Anterior cingulate cortex (tissue), 58 donors: Measurements from ENCODE around the gene DHDH.
A peak's percentile ranks its signal among the peaks of the same experiment; 100 is the strongest.
"Not testable (repeated sequence)": the region's sequence is repeated elsewhere in the genome, so short reads cannot be mapped to it uniquely, and the experiment has no call there.

ENCODE experiments used
- DNase-seq, 58 donors: peaks; one replicate each; lab custom pipeline; 2025; lab: John Stamatoyannopoulos, UW

DHDH gene

DNA sequence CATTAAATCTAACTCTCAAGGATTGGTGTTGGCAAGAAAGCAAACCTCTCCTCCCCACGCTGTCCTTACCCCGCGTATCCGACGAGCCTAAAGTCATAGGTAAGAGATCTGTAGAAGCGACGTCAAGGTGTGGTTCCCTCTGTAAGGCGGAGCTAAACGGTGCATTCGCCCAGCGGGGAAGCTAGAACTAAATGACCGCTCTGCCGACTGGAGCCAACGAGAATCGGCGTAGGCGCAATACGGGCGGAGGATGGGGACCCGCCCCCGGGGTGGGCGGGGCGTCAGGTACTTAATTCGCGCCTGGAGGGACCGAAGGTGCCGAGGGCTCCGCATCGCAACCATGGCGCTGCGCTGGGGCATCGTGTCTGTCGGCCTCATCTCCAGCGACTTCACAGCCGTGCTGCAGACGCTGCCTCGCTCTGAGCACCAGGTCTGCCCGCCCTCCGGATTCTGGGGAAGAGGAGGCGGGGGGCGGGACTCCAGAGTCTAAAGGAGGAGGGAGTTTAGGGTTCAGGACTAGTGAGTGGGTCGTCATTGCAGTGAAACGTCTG lies at the start of gene DHDH:
Gene DHDH (plus strand): TSS at position 318 of the 551 bp plus-strand sequence. CDS start 23 bp downstream, at position 341.
- peak in 52 of 58 donors; percentile 5 to 82 (median 46) for DNase-seq

DNA sequence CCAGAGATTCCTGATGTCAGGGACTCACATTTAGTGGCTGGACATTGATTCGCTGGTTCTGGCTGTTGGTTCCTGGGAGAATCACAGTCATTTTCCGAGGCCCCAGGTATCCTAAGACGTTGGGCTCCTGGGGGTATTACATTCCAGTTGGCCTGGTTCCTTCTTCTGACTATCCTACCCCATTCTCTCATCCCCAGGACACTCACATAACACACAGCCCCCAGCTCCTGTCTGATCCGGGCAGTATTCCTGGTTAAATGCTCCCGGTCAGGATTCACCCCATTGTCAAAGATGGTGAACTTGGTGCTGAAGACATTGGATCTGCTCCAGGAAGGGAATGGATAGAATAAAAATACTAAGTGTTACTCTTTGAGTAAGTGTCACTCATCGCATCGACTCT lies 49.8 kb upstream of the DHDH start:
- no peak for DNase-seq

DNA sequence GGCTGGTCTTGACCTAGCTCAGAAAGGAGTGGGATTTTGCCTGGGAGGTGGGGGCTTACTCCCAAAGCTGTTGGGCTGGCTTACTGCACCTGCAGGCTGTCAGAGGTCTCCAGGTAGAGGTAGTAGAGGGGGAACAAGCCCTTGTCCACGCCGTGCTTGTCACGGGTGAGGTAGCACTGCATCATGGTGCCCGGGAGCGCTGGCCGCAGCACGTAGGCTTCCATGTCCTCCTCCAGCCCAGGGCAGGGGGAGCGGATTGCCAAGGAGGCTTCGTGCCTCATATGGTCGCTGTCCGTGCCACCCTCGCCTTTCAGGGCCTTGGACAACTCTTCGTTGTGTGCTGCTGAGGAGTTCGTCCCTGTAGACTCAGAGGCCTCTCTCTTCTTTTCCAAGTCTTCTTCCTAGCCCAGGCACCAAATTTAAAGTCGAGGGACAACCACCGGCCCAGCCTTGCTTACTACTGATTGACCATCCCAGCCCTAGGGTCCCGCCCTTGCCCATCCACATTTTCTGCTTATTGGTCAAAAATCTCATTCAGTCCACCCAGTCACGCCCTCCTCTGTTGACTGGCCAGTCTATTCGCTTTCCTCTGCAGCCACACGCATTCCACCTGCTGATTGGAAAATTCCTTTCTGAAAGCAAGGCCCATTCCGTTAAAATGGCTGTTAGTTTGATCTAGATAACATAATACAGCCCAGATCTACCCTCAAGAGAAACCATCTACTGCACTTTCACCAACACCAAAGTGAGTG lies 45.5 kb upstream of the DHDH start:
- no peak for DNase-seq

DNA sequence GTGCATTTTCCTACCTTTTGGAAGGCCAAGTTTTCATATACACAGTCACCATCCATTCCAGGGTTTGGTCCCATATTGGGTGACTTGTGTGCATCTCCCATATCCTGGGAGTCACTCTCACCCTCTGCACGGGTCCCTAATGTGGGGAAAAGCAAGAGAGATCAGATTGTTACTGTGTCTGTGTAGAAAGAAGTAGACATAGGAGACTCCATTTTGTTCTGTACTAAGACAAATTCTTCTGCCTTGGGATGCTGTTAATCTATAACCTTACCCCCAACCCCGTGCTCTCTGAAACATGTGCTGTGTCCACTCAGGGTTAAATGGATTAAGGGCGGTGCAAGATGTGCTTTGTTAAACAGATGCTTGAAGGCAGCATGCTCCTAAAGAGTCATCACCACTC lies 44.0 kb upstream of the DHDH start:
- not testable (repeated sequence) for DNase-seq

DNA sequence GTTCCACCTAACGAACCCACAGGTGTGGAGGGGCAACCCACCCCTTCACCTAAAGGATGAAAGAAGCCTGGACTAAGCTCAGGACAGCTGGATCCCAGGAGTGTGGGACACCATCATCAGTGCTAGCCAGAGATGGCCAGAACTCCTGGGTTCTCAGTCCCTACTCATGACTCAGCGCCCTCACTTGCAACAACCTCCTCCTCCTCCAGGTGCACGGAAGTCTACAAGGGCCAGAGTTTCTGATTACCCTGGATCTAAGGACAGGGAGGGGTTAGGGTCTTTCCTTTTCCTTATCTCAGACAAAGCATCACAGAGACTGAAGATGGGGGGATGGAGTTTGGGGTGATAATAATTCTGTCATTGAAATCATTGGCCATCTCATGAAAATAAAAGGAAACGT lies 42.9 kb upstream of the DHDH start:
- no peak for DNase-seq

DNA sequence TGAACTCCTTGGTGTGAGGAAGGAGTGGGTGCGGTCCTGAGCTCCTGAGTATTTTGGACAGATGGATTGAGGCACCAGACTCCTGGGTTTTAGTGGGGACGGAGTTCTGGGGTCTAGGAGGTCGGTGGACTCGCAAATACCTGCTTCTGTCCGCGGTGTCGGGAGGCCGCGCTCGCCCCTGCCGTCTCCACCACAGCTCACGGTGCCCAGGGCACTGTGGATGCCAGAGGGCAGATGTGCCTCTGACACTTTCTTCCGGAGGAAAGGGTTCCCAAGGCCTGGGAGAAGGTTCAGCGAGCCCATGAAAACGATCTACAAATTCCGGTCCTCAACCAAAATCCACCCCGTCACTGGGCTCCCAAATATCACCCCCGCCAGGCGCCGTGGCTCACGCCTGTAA lies 38.3 kb upstream of the DHDH start:
- no peak for DNase-seq

DNA sequence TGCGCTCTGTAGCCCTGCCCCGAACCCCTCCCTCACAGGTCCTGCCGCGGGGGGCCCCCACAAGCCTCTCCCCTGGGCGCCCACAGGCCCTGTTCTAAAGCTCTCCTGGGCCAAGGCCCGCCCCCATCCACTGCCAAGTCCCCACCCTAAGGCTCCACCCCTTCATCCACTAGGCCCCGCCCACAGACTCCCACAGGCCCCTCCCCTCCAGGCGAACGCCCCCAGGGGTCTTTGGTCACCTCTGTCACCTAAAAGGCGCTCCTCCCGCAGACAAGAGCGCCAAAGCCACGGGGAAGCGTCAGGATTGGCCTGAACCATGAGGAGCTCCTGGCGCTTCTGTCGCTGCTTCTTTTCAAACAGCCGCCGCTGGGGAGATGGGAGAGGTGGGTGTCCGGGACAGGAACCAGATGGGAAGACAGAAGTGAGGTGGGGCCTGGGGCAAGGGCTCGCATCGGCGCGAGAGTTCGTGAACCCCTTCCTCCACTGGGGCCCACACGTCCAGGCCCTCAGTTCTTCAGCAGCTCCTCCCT lies 37.2 kb upstream of the DHDH start:
- peak in 35 of 58 donors; percentile 5 to 70 (median 32) for DNase-seq

DNA sequence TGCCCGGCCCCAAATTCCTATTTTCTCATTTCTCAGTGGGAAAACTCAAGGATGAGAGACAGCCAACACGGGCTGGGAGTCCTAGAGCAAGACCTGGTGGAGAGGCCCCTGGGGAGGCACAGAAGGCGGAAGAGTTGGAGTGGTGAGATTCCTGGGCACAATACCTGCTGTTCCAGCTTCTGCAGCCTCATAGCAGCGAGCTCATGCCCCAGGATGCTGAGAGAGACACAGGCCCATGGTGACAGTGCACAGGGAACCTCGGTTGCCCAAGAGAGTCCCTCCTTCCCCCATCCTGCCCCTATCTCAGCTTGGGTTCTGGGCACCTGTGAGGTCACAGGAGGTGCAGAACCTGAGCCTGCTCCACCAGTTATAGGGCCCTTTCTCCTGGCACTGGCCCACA lies 36.3 kb upstream of the DHDH start:
- DNase-seq, result no peak

DNA sequence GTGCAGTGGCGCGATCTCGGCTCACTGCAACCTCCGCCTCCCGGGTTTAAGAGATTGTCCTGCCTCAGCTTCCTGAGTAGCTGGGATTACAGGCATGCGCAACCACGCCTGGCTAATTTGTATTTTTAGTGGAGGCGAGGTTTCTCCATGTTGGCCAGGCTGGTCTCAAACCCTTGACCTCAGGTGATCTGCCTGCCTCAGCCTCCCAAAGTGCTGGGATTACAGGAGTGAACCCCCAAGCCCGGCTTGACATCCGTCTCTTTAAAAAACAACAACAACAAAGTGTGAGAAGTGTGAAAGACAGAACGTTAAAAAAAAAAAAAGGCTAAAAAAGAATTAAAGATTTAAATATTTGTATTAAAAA lies 34.1 kb upstream of the DHDH start:
- not testable (repeated sequence) for DNase-seq

DNA sequence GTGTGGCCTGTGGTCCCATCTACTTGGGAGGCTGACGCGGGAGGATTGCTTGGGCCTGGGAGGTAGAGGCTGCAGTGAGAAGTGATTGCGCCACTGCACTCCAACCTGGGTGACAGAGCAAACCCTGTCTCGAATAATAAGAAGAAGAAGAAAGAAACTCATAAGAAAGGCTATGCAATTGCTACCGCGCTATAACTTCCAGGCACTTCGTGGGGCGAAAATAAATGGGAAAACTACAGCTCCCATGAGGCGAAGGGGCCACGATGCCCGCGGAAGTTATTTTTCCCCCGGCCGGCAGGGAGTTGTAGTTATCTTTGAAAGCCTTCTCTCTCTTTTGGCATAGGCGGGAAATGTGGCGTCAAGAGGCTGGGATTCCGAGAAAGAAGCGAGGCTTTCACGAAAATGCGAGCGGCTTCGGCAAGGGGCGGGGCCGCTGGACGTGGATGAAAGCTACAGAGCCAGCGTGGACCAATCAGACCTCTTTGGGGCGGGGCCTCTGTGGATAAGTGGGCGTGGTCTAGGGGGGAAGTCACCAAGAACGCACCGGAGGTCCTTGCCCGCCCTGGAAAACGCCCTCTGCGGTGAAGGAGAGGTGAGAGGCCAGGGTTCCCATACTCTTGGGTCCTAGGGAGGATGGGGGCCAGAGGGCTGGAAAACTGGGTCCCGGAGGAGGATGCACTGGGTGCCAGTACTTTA lies 33.6 kb upstream of the DHDH start, which contains the start of gene NUCB1:
Gene NUCB1 (plus strand): TSS at position 532 of the 696 bp plus-strand sequence. CDS start 485 bp downstream, outside the sequence.
- peak; percentile 78 to 99 (median 98) for DNase-seq

DNA sequence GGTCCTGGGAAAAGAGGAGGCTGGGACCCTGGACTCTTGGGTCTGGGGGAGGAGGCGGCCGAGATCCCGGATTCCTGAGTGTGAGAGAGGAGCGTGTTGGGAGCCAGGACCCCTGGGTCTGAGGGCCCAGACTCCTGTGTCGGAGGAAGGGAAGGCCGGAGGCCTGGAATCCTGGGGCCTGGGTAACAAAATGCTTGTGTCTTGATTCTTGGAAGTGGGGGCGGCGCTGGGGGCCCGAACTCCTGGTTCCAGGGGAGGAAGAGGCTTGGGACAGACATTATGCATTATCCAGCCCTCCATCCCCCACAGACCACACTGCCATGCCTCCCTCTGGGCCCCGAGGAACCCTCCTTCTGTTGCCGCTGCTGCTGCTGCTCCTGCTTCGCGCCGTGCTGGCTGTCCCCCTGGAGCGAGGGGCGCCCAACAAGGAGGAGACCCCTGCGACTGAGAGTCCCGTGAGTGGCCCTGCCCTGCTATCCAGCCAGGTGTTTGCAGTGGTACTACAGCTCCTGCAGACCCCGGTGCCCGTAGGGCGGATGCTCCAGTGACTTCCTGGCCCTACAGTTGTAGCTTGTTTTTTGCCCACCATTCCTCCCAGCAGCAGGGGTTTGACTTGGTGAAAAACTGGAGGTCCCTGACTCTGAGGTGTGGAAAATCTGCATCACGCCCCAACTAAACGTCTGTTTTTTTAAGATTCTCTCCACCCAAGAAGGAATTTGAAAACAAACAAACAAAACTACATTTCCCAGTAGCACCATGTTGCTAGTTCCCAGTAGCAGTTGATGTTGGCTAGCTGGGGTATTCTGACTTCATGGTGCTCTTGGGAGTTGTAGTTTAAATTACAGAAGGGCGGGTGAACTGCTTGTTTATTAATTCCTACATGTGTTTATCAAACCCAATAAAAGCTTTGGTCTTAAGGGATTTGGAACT lies 32.8 kb upstream of the DHDH start:
- DNase-seq, result peak in 2 of 58 donors; percentile 25 to 28

DNA sequence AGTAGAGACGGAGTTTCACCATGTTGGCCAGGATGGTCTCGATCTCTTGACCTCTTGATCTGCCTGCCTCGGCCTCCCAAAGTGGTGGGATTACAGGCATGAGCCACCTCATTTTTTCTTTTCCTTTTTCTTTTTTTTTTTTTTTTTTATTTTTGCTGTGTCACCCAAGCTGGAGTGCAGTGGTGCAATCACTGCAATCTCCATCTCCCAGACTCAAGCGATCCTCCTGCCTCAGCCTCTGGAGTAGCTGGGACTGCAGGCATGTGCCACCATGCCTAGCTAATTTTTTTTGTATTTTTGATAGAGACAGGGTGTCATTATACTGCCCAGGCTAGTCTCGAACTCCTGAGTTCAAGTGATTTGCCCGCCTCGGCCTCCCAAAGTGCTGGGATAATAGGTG lies 31.2 kb upstream of the DHDH start:
- not testable (repeated sequence) for DNase-seq

DNA sequence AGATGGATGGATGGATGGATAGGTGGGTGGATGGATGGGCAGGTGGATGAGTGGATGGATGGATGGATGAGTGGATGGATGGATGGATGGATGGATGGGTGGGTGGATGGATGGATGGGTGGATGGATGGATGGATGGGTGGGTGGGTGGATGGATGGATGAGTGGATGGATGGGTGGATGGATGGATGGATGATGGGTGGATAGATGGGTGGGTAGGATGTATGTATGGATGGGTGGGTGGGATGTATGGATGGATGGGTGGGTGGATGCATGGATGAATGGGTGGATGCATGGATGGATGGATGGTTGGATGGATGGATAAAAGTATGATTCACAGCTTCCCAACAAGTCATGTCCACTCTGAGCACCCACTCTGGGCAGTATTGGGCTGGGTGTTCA lies 29.7 kb upstream of the DHDH start:
- not testable (repeated sequence) for DNase-seq

DNA sequence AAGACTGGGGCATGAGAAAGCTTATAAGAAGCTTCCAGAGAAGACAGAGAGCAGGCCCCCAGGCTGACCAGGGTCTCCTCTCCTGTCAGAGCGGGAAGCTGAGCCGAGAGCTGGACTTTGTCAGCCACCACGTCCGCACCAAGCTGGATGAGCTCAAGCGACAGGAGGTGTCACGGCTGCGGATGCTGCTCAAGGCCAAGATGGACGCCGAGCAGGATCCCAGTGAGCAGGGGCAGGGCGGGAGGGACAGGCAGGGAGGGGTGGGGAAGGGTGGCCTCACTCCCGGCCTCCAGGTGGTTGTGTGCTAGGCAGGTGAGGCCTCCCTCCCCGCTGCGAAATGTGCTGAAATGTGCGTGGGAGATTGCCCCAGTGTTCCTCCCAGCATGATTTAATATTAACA lies 27.8 kb upstream of the DHDH start:
- no peak for DNase-seq

DNA sequence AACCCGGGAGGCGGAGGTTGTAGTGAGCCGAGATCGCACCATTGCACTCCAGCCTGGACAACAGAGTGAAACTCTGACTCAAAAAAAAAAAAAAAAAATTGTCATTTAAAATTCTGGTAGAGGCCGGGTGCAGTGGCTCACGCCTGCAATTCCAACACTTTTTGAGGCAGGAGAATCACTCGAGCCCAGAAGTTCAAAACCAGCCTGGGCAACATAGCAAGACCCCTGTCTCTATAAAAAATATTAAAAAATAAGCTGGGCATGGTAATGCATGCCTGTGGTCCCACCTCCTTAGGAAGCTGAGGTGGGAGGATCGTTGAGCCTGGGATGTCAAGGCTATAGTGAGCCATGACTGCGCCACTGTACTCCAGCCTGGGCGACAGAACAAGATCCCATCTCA lies 27.2 kb upstream of the DHDH start:
- no peak for DNase-seq

DNA sequence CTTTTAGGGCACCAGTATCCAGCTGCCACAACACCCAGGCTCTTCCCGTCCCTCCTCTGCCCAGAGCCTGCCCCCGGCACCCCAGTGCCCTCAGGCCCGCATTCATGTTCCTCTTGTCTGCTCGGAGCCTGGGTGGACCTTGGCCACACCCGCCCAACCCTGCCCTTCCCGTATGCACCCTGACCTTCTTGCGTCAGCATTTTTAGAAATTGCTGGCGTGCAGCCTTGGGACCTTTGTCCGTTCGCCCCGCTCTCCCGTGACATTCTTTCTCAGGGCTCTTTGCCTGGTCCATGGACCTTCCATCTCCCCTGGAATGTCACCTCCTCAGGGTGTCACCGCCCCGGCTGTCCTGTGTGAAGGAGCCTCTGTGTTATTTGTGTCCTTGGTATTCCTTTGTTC lies 25.8 kb upstream of the DHDH start:
- DNase-seq, result no peak

DNA sequence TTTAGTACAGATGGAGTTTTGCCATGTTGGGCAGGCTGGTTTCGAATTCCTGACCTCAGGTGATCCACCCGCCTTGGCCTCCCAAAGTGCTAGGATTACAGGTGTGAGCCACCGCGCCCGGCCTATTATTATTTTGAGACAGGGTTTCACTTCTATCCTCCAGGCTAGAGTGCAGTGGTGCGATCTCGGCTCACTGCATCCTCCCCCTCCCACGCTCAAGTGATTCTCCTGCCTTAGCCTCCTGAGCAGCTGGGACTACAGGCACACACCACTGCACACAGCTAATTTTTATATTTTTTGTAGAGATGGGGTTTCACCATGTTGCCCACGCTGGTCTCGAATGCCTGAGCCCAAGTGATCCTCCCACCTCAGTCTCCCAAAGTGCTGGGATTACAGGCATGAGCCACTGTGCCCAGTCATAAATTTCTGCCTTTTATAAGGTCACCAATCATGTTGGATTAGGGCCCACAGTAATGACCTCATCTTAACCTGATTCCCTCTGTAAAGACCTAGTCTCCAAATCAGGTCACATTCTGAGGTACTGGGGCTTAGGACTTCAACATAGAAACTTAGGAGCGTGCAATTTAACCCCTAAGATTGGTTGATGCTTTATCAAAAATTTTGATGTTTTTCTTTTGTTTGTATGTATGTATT lies 23.9 kb upstream of the DHDH start:
- DNase-seq, result not testable (repeated sequence)

DNA sequence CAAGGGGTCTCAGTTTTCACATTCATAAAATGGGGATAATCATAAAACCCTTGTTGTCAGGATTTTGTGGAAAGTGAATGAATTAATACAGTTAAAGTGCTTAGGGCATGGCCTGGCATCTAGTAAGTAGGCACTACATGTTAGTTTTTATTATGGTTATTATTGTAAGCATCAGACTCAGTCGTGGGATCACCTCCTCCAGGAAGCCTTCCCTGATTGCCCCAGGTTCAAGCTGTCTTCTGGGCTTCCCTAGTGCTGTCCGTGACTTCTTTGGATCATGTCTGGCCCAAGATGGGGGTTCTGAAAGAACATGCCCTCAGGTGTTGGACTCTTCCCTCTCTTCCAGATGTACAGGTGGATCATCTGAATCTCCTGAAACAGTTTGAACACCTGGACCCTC lies 22.7 kb upstream of the DHDH start:
- no peak for DNase-seq

DNA sequence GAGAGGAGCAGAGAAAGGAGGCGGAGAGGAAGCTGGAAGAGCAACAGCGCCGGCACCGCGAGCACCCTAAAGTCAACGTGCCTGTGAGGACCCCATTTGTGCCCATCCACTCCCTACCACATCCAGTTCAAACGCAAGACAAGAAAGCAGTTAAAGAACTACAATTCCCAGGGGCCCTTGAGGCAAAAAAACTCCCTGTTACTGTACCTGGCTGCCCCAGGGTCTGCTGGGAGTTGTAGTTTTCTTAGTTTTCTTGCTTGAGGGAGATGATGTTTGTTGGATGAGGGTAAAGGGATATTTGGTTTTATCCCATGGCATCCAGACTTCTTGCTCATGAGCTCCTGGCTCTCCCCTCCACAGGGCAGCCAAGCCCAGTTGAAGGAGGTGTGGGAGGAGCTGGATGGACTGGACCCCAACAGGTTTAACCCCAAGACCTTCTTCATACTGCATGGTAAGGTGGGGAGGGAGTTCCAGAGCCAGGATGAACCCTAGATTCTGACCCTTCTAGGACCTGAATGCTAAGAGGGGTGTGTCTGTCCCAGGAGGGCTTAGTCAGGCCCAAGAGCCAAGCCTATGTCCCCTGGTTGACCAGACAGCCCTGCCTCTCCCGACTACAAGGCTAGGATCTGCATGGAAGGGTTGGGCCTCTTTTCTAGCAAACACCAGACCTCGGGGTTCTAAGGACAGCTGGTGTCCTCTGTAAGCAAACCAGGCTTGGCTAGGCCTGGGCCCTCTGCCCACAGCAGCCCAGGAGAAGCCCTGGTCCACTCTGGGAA lies 20.2 kb upstream of the DHDH start:
- no peak for DNase-seq
